Measurements from ENCODE around the gene SLC25A6.

DNA sequence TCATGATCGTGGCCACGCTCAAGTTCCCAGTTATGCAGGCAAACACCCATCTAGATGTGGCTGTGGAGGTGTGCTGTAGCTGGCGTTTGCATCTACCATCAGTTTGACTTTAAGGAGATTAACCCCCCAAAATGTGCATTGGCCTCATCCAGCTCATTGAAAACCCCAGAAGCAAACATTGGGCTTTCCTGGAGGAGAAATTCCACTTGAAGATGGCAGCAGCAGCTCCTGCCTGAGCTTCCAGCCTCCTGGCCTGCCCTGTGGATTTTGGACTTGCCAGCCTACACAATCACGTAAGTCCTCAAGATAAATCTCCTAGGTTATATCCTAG is 30.2 kb upstream of the SLC25A6 start:
- TF ChIP-seq CTCF (IDR thresholded peaks at IDR 0.05 in 2 of 3, conservative IDR thresholded peaks at IDR 0.05 in 1 of 3; ENCODE audit: control insufficient read depth in 2 of 3, extremely low read depth in 1 of 3, insufficient read depth in 1 of 3, low read depth in 3 of 3, low read length in 3 of 3) (no peak), IRF3 (IDR thresholded peaks at IDR 0.05) (no peak), YY1 (IDR thresholded peaks at IDR 0.05; ENCODE audit: low read depth, low read length) (no peak), SMAD1 (IDR thresholded peaks at IDR 0.05; ENCODE audit: low read depth, partially characterized antibody) (no peak), POLR2A (IDR thresholded peaks at IDR 0.05; ENCODE audit: low read depth, low read length) (no peak), ESRRA (IDR thresholded peaks at IDR 0.05; ENCODE audit: low read length) (no peak)
- TF ChIP-seq, protein P1, sequence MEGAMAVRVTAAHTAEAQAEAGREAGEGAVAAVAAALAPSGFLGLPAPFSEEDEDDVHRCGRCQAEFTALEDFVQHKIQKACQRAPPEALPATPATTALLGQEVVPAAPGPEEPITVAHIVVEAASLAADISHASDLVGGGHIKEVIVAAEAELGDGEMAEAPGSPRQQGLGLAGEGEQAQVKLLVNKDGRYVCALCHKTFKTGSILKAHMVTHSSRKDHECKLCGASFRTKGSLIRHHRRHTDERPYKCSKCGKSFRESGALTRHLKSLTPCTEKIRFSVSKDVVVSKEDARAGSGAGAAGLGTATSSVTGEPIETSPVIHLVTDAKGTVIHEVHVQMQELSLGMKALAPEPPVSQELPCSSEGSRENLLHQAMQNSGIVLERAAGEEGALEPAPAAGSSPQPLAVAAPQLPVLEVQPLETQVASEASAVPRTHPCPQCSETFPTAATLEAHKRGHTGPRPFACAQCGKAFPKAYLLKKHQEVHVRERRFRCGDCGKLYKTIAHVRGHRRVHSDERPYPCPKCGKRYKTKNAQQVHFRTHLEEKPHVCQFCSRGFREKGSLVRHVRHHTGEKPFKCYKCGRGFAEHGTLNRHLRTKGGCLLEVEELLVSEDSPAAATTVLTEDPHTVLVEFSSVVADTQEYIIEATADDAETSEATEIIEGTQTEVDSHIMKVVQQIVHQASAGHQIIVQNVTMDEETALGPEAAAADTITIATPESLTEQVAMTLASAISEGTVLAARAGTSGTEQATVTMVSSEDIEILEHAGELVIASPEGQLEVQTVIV (IDR thresholded peaks at IDR 0.05; ENCODE audit: borderline replicate concordance, partially characterized antibody), result no peak
